ENCODE measurements around the gene DNAJC21. TPM values are rescaled to one million over a fixed set of nuclear protein-coding genes. Genes with fewer than 3 reads are reported as not detected.
A peak's percentile ranks its signal among the peaks of the same experiment; 100 is the strongest.
"Not testable (repeated sequence)": the region's sequence is repeated elsewhere in the genome, so short reads cannot be mapped to it uniquely, and the experiment has no call there.

DNAJC21 gene
- total RNA-seq, 1 experiment from 2014 or later: 54.5 TPM

- peaks cover 22% of the 10 kb centered on the region for H3K4me1 ChIP-seq (ENCODE audit: control insufficient read depth, insufficient read depth, low read length)
- POLR2A ChIA-PET: no interaction called here
- no peaks in the 10 kb centered on the region for H3K27me3 ChIP-seq (ENCODE audit: control insufficient read depth, insufficient read depth, low read length)
Measured at GRCh38 chr5:34919077-34919476, 10.3 kb upstream of the DNAJC21 start.

GRCh38 chr5:34923256-34923655 is 6.1 kb upstream of the DNAJC21 start:
- POLR2A ChIA-PET; DNase-seq (ENCODE audit: low read depth, low spot score); CTCF ChIA-PET; in situ Hi-C loops (cut with HindIII; ENCODE audit: low pct_unique_long_range_greater_than_20kb, low sequenced_read_pairs); intact Hi-C loops (cut with micrococcal nuclease; ENCODE audit: unreplicated experiment); BruUV-seq (replicated peaks); H3K9me3 ChIP-seq (ENCODE audit: control insufficient read depth, insufficient read depth, low read depth, low read length); H3K27me3 ChIP-seq (ENCODE audit: control insufficient read depth, insufficient read depth, low read length); H3K4me3 ChIP-seq (ENCODE audit: low read depth in 2 of 2, low read length in 2 of 2): not testable (repeated sequence)
- ATAC-seq: peak; percentile 42
- peaks cover 27% of the 10 kb centered on the region for H3K4me1 ChIP-seq (ENCODE audit: control insufficient read depth, insufficient read depth, low read length)
- peaks cover 61% of the 10 kb centered on the region for H3K36me3 ChIP-seq (ENCODE audit: control insufficient read depth, insufficient read depth, low read length)
- H3K27ac ChIP-seq (ENCODE audit: low read length): peak overlapping the region; percentile 76

More at GRCh38 chr5:34919077-34919476, 10.3 kb upstream of the DNAJC21 start:
- TF ChIP-seq, protein P1, sequence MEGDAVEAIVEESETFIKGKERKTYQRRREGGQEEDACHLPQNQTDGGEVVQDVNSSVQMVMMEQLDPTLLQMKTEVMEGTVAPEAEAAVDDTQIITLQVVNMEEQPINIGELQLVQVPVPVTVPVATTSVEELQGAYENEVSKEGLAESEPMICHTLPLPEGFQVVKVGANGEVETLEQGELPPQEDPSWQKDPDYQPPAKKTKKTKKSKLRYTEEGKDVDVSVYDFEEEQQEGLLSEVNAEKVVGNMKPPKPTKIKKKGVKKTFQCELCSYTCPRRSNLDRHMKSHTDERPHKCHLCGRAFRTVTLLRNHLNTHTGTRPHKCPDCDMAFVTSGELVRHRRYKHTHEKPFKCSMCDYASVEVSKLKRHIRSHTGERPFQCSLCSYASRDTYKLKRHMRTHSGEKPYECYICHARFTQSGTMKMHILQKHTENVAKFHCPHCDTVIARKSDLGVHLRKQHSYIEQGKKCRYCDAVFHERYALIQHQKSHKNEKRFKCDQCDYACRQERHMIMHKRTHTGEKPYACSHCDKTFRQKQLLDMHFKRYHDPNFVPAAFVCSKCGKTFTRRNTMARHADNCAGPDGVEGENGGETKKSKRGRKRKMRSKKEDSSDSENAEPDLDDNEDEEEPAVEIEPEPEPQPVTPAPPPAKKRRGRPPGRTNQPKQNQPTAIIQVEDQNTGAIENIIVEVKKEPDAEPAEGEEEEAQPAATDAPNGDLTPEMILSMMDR (IDR thresholded peaks at IDR 0.05): peak; percentile 44; the same call in 1 of the 2 replicates
- TF ChIP-seq POLR2AphosphoS5 (IDR thresholded peaks at IDR 0.05; ENCODE audit: low read depth, low read length): no peak
- intact Hi-C loops (cut with micrococcal nuclease; ENCODE audit: unreplicated experiment) (no loop called here), in situ Hi-C loops (cut with HindIII; ENCODE audit: low pct_unique_long_range_greater_than_20kb, low sequenced_read_pairs) (no loop called here)
- no peaks in the 10 kb centered on the region for H3K9me3 ChIP-seq (ENCODE audit: control insufficient read depth, insufficient read depth, low read depth, low read length)
- no peak for ATAC-seq
- H3K27ac ChIP-seq (ENCODE audit: low read length): no peak overlapping the region
- CTCF ChIA-PET: interaction anchor here (0.7 kb wide), 2 partner anchors 84 to 442 kb away, joined by 6 to 10 read pairs; no protein-coding TSS in a partner anchor
- BruUV-seq (replicated peaks): no TSS peak
- no peak overlapping the region for H3K4me3 ChIP-seq (ENCODE audit: low read depth in 2 of 2, low read length in 2 of 2)
- H3K36me3 ChIP-seq (ENCODE audit: control insufficient read depth, insufficient read depth, low read length): peaks cover 47% of the 10 kb centered on the region
- no peak for DNase-seq (ENCODE audit: low read depth, low spot score)

GRCh38 chr5:34923694-34924461 is 5.5 kb upstream of the DNAJC21 start:
- CTCF ChIA-PET: no interaction called here
- H3K36me3 ChIP-seq (ENCODE audit: control insufficient read depth, insufficient read depth, low read length): peaks cover 61% of the 10 kb centered on the region
- no TSS peak for BruUV-seq (replicated peaks)
- ATAC-seq: peak; percentile 95
- peak; percentile 88 for DNase-seq (ENCODE audit: low read depth, low spot score)
- H3K9me3 ChIP-seq (ENCODE audit: control insufficient read depth, insufficient read depth, low read depth, low read length): no peaks in the 10 kb centered on the region
- H3K4me1 ChIP-seq (ENCODE audit: control insufficient read depth, insufficient read depth, low read length): peaks cover 33% of the 10 kb centered on the region
- POLR2A ChIA-PET: no interaction called here
- intact Hi-C loops (cut with micrococcal nuclease; ENCODE audit: unreplicated experiment): no loop called here
- peak overlapping the region; percentile 76 for H3K27ac ChIP-seq (ENCODE audit: low read length)
- TF ChIP-seq POLR2AphosphoS5 (IDR thresholded peaks at IDR 0.05; ENCODE audit: low read depth, low read length) (peak; percentile 29; the same call in 1 of the 2 replicates), REST (IDR thresholded peaks at IDR 0.05; ENCODE audit: insufficient read depth in 1 of 2, low read depth in 2 of 2, low read length in 1 of 2) (no peak)
- H3K4me3 ChIP-seq (ENCODE audit: low read depth in 2 of 2, low read length in 2 of 2): no peak overlapping the region
- no peaks in the 10 kb centered on the region for H3K27me3 ChIP-seq (ENCODE audit: control insufficient read depth, insufficient read depth, low read length)
- in situ Hi-C loops (cut with HindIII; ENCODE audit: low pct_unique_long_range_greater_than_20kb, low sequenced_read_pairs): no loop called here
